ENCODE data around the gene AK8. TPM values are rescaled to one million over a fixed set of nuclear protein-coding genes. Genes with fewer than 3 reads are reported as not detected.

Gene AK8
- total RNA-seq, 1 donor from 2014 or later: 0.22 TPM

- peaks cover 9% of the 10 kb centered on the region for H3K4me1 Mint-ChIP-seq (ENCODE audit: low read depth)
- peaks cover 8% of the 10 kb centered on the region for H3K36me3 Mint-ChIP-seq (ENCODE audit: low read depth)
- H3K4me3 Mint-ChIP-seq (ENCODE audit: unreplicated experiment): peak overlapping the region; percentile 91
- no peak for TF ChIP-seq CTCF (IDR thresholded peaks at IDR 0.05)
- peak overlapping the region; percentile 96 for H3K27ac Mint-ChIP-seq (ENCODE audit: unreplicated experiment)
- peak; percentile 59 for DNase-seq (ENCODE audit: low spot score)
- peaks cover 22% of the 10 kb centered on the region for H3K9me3 Mint-ChIP-seq (ENCODE audit: low read depth)
- no peaks in the 10 kb centered on the region for H3K27me3 Mint-ChIP-seq (ENCODE audit: low read depth)
These were observed 107.9 kb downstream of the AK8 start for GRCh38 chr9:132769906-132770769.

GRCh38 chr9:132768932-132769905 lies 108.9 kb downstream of the AK8 start:
- peak; percentile 68 for TF ChIP-seq CTCF (IDR thresholded peaks at IDR 0.05)
- Mint-ChIP-seq H3K4me1 (ENCODE audit: low read depth) (peaks cover 9% of the 10 kb centered on the region), H3K27me3 (ENCODE audit: low read depth) (no peaks in the 10 kb centered on the region), H3K4me3 (ENCODE audit: unreplicated experiment) (peak overlapping the region; percentile 91), H3K9me3 (ENCODE audit: low read depth) (peaks cover 22% of the 10 kb centered on the region), H3K36me3 (ENCODE audit: low read depth) (peaks cover 8% of the 10 kb centered on the region), H3K27ac (ENCODE audit: unreplicated experiment) (peak overlapping the region; percentile 96)
- peak; percentile 25 for DNase-seq (ENCODE audit: low spot score)

- DNase-seq (ENCODE audit: low spot score): no peak
- no peak overlapping the region for H3K4me3 Mint-ChIP-seq (ENCODE audit: unreplicated experiment)
- peaks cover 5% of the 10 kb centered on the region for H3K36me3 Mint-ChIP-seq (ENCODE audit: low read depth)
- peaks cover 26% of the 10 kb centered on the region for H3K27me3 Mint-ChIP-seq (ENCODE audit: low read depth)
- H3K9me3 Mint-ChIP-seq (ENCODE audit: low read depth): peaks cover 10% of the 10 kb centered on the region
- no peaks in the 10 kb centered on the region for H3K4me1 Mint-ChIP-seq (ENCODE audit: low read depth)
- TF ChIP-seq CTCF (IDR thresholded peaks at IDR 0.05): no peak
- no peak overlapping the region for H3K27ac Mint-ChIP-seq (ENCODE audit: unreplicated experiment)
These were observed 114.5 kb downstream of the AK8 start for GRCh38 chr9:132763574-132763973.

- Mint-ChIP-seq H3K36me3 (ENCODE audit: low read depth) (peaks cover 5% of the 10 kb centered on the region), H3K27me3 (ENCODE audit: low read depth) (peaks cover 30% of the 10 kb centered on the region), H3K27ac (ENCODE audit: unreplicated experiment) (no peak overlapping the region), H3K4me1 (ENCODE audit: low read depth) (no peaks in the 10 kb centered on the region), H3K9me3 (ENCODE audit: low read depth) (peaks cover 10% of the 10 kb centered on the region), H3K4me3 (ENCODE audit: unreplicated experiment) (no peak overlapping the region)
- TF ChIP-seq CTCF (IDR thresholded peaks at IDR 0.05): no peak
- DNase-seq (ENCODE audit: low spot score): peak; percentile 43
These were observed 115.2 kb downstream of the AK8 start for GRCh38 chr9:132762896-132763295.

GRCh38 chr9:132761602-132762001 lies 116.5 kb downstream of the AK8 start:
- Mint-ChIP-seq H3K27ac (ENCODE audit: unreplicated experiment) (no peak overlapping the region), H3K9me3 (ENCODE audit: low read depth) (peaks cover 6% of the 10 kb centered on the region), H3K36me3 (ENCODE audit: low read depth) (peaks cover 1% of the 10 kb centered on the region), H3K27me3 (ENCODE audit: low read depth) (peaks cover 34% of the 10 kb centered on the region), H3K4me1 (ENCODE audit: low read depth) (no peaks in the 10 kb centered on the region), H3K4me3 (ENCODE audit: unreplicated experiment) (no peak overlapping the region)
- no peak for DNase-seq (ENCODE audit: low spot score)
- TF ChIP-seq CTCF (IDR thresholded peaks at IDR 0.05): no peak

Measured in chondrocyte (in vitro differentiated cells).